Type B pancreatic cell (in vitro differentiated cells): Measurements from ENCODE around the gene SP6. TPM values are rescaled to one million over a fixed set of nuclear protein-coding genes. Genes with fewer than 3 reads are reported as not detected.

Source experiments
- DNase-seq: peaks from one replicate; pipeline ENCODE4 v3.0.0; 2021; ENCODE audit warnings: mixed read lengths; ENCODE audit not compliant: unreplicated experiment; ENCODE audit errors: extremely low spot score
- H3K27ac Mint-ChIP-seq: 2 replicates; pipeline ENCODE4 v1.8.0; 2021; ENCODE audit warnings: mild to moderate bottlenecking, mixed read lengths
- H3K27me3 Mint-ChIP-seq: 2 replicates; pipeline ENCODE4 v1.8.0; 2021; ENCODE audit warnings: mixed read lengths
- H3K36me3 Mint-ChIP-seq: 2 replicates; pipeline ENCODE4 v1.8.0; 2021; ENCODE audit warnings: mixed read lengths
- H3K4me1 Mint-ChIP-seq: one replicate; pipeline ENCODE4 v1.8.0; 2021; ENCODE audit warnings: mixed read lengths; ENCODE audit not compliant: unreplicated experiment
- H3K4me3 Mint-ChIP-seq: 2 replicates; pipeline ENCODE4 v1.8.0; 2021; ENCODE audit warnings: mild to moderate bottlenecking, mixed read lengths
- H3K9me3 Mint-ChIP-seq: 2 replicates; pipeline ENCODE4 v1.8.0; 2021; ENCODE audit warnings: mixed read lengths
- long read RNA-seq: library from polyadenylated mRNA; unstranded; transcript quantifications from one replicate; pipeline ENCODE4 v2.0.0, GENCODE V29; 2020
- total RNA-seq: library from RNA; stranded (reverse); gene quantifications from 2 replicates; pipeline ENCODE4 v1.2.1, GENCODE V29; 2021; ENCODE audit warnings: low replicate concordance
- TF ChIP-seq, protein P1 (sequence below): fragments of 200-600 bp; sonication (generic); conservative IDR thresholded peaks from 2 replicates; pipeline ENCODE4 v1.5.0; 2021; ENCODE audit warnings: antibody characterized with exemption, mild to moderate bottlenecking

The SP6 gene
- total RNA-seq, result 19.3 and 75.1 TPM in 2 replicates
- long read RNA-seq, partial matches to known transcripts, result 0 of 20 reads
- long read RNA-seq, other reads (novel, unspliced or antisense), result 20 of 20 reads

DNA sequence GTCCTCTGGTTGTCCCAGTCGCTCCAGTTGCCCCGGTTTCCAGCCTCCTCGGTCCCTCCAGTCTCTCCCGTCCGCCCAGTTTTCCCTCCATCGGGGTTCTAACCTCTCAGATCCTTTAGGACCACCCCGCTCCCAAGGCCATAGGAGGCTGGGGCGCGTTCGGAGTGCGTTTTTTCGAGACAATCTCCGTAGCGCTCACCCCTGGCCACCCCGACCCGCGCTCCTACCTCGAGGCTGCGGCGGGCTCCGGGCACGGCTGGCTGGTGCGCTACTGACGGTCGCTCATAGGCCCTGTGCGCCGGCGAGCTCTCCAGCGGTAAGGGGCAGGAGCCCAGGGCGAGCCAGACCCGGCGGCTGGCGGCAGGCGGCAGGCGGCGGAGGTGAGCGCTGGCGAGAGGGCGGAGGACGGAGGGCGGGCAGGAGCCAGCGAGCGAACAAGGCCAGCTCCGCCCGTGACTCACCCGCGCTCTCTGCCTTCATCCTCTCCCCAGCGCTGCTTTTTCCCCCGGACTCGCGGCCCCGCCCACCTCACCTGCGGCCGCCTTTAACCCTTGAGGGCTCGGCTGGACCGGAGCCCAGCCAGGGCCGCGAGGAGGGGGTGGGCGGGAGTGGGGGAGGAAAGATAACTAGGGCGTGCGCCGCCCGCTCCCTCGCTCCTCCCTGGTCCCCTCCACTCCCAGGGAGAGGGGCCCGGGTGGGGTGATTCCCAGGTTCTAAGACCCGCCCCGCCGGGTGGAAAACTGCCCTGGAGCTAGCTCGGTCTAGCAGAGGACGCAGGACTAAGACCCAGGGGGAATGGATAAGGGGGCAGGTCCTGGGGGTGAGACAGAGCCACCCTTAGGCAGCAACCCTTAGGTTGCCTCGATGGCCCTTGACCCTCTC, at the start of gene SP6:
TSS of gene SP6 (minus strand) at position 472 of the 882 bp plus-strand sequence. CDS start 2,734 bp downstream, outside the sequence.
- peaks cover 90% of the 10 kb centered on the region for H3K27me3 Mint-ChIP-seq
- TF ChIP-seq, protein P1, sequence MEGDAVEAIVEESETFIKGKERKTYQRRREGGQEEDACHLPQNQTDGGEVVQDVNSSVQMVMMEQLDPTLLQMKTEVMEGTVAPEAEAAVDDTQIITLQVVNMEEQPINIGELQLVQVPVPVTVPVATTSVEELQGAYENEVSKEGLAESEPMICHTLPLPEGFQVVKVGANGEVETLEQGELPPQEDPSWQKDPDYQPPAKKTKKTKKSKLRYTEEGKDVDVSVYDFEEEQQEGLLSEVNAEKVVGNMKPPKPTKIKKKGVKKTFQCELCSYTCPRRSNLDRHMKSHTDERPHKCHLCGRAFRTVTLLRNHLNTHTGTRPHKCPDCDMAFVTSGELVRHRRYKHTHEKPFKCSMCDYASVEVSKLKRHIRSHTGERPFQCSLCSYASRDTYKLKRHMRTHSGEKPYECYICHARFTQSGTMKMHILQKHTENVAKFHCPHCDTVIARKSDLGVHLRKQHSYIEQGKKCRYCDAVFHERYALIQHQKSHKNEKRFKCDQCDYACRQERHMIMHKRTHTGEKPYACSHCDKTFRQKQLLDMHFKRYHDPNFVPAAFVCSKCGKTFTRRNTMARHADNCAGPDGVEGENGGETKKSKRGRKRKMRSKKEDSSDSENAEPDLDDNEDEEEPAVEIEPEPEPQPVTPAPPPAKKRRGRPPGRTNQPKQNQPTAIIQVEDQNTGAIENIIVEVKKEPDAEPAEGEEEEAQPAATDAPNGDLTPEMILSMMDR, result peak; percentile 46
- no peaks in the 10 kb centered on the region for H3K36me3 Mint-ChIP-seq
- no peak for DNase-seq
- H3K4me1 Mint-ChIP-seq, result peaks cover 9% of the 10 kb centered on the region
- peak within 1 kb of the TSS; percentile 64 for H3K27ac Mint-ChIP-seq
- H3K4me3 Mint-ChIP-seq, result peak within 1 kb of the TSS; percentile 91
- H3K9me3 Mint-ChIP-seq, result no peaks in the 10 kb centered on the region

DNA sequence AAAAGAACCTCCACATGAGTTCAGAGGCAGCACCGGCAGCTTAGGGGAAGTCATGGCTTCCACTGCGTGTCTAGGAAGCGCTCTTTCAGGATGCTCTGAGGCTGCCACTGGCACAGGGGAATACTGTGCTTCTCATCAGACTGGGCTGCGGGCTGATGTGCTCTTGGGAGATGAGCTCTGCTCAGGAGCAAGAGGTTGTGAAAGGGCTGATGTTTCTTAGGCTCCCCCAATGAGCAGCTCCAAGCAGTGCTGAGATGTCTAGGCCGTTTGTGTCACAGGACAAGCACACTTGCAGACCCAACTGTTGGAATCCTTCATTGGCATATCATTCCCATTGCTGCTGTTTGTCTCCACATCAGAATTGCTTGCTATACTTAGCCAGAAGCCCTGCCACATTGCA, 48.7 kb upstream of the SP6 start:
- Mint-ChIP-seq H3K9me3 (no peaks in the 10 kb centered on the region), H3K36me3 (peaks cover 19% of the 10 kb centered on the region), H3K4me1 (peaks cover 26% of the 10 kb centered on the region), H3K27ac (peak overlapping the region; percentile 46), H3K4me3 (no peak overlapping the region), H3K27me3 (no peaks in the 10 kb centered on the region)
- DNase-seq, result no peak
- TF ChIP-seq, protein P1, result no peak

DNA sequence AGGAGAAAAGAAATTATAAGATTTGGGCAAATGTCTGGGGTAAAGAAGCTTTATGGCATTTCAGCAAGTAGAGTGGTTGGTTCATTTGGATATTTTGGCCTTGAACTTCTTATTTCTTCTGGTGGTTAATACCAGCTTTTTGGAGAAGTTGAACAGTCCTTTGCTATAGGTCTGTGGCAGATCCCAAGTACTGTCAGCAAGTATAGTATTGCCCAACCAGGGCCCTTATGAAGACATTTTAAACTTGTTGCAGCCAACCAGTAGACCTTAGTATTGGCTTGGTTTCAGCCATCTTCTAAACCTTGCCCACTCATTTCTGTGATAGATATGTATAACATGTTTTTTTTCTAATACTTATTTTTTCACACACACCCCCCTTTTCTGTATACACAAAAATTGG, 47.3 kb upstream of the SP6 start:
- Mint-ChIP-seq H3K36me3 (peaks cover 19% of the 10 kb centered on the region), H3K27me3 (no peaks in the 10 kb centered on the region), H3K4me3 (no peak overlapping the region), H3K27ac (no peak overlapping the region), H3K4me1 (peaks cover 36% of the 10 kb centered on the region), H3K9me3 (no peaks in the 10 kb centered on the region)
- TF ChIP-seq, protein P1, result no peak
- no peak for DNase-seq

DNA sequence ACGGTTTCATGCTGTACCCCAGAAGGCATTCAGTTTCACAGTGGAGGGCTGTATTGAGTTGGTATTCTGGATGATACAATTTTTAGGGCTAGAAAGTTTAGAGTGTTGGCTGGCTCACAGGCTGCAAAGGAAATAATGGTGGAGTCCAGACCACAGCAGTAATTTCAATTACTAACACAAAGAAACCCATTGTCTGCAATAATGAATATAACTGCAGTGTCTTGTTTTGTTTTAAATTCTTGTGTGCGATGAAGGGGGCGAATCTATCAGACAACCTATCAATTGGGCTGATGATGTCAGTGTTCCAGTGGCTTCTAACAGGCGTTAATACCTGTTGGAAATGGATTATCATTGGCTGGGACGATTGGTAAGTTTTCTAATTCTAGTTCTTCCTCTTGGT, 46.6 kb upstream of the SP6 start:
- TF ChIP-seq, protein P1, result no peak
- H3K27ac Mint-ChIP-seq, result peak overlapping the region; percentile 88
- DNase-seq, result no peak

DNA sequence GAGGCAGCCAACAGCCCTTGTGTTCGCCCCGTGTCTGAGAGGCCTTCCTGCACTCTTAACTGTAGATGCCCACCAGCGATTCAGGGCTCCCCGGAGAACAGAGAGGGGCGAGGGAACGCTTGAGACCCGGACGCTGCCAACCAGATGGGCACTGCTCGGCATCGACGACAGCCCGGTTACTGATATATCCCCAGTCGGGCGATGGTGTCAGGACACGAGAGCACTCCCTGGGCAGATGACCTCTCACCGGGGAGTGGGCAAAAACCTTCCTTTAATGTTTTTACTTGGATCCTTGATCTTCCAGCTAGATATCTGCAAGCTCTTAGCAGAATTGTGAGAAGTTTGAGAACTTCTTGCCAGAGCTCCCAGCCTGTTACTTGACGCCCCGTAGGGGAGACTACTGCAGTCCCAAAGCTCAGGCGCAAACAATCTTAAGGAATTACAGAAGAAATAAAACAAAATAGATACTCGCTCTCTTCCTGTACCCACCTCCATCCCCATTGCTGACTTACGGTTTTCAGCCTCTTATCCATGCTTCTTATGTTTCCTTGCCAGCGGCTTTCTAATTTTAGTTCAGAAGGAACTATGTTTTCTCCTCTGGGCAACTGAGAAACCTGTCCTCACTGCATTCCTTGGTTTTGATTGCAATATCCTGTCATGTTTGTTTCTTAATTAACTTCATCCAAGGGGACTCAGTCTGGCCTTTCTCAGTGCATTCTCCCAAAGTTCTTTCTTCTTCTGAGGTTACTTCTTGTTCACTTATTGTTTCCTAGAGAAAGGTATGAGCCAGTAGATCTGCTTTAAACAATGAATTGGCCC, 45.9 kb upstream of the SP6 start:
- Mint-ChIP-seq H3K4me3 (peak overlapping the region; percentile 89), H3K9me3 (no peaks in the 10 kb centered on the region), H3K4me1 (peaks cover 29% of the 10 kb centered on the region), H3K36me3 (peaks cover 10% of the 10 kb centered on the region), H3K27ac (peak overlapping the region; percentile 88), H3K27me3 (no peaks in the 10 kb centered on the region)
- no peak for DNase-seq
- TF ChIP-seq, protein P1, result no peak

More for the DNA sequence above, 46.6 kb upstream of the SP6 start:
- Mint-ChIP-seq H3K9me3 (no peaks in the 10 kb centered on the region), H3K4me1 (peaks cover 36% of the 10 kb centered on the region), H3K4me3 (peak overlapping the region; percentile 89), H3K36me3 (peaks cover 16% of the 10 kb centered on the region), H3K27me3 (no peaks in the 10 kb centered on the region)
